NCI-H748 (cell line): ENCODE results near the gene TECPR1.
"Not testable (repeated sequence)": the region's sequence is repeated elsewhere in the genome, so short reads cannot be mapped to it uniquely, and the experiment has no call there.

Experiments
- DNase-seq: peaks from one replicate; lab custom pipeline; 2025; ENCODE audit not compliant: unreplicated experiment; lab: John Stamatoyannopoulos, UW

The TECPR1 gene

GRCh38 chr7:98227939-98228338, 24.1 kb downstream of the TECPR1 start:
- DNase-seq, result no peak

- no peak for DNase-seq
These were observed 26.0 kb downstream of the TECPR1 start for GRCh38 chr7:98225913-98226614.

- DNase-seq, result no peak
These were observed 27.3 kb downstream of the TECPR1 start for GRCh38 chr7:98224701-98225181.

- no peak for DNase-seq
These were observed 27.9 kb downstream of the TECPR1 start for GRCh38 chr7:98223898-98224700.

- no peak for DNase-seq
These were observed 28.6 kb downstream of the TECPR1 start for GRCh38 chr7:98223351-98223897.

- no peak for DNase-seq
These were observed 29.4 kb downstream of the TECPR1 start for GRCh38 chr7:98222533-98223195.

GRCh38 chr7:98221611-98222532, 30.2 kb downstream of the TECPR1 start:
- no peak for DNase-seq

- DNase-seq, result not testable (repeated sequence)
These were observed 32.6 kb downstream of the TECPR1 start for GRCh38 chr7:98219382-98219781.

- DNase-seq, result peak; percentile 20
These were observed 34.1 kb downstream of the TECPR1 start for GRCh38 chr7:98217623-98218582.

GRCh38 chr7:98216941-98217622, 35.0 kb downstream of the TECPR1 start:
- no peak for DNase-seq

GRCh38 chr7:98215561-98216495, 36.2 kb downstream of the TECPR1 start:
- peak; percentile 75 for DNase-seq

- DNase-seq, result no peak
These were observed 37.2 kb downstream of the TECPR1 start for GRCh38 chr7:98214811-98215321.

GRCh38 chr7:98213888-98214810, 37.9 kb downstream of the TECPR1 start:
- DNase-seq, result no peak

GRCh38 chr7:98213296-98213887, 38.6 kb downstream of the TECPR1 start:
- DNase-seq, result no peak

- DNase-seq, result no peak
These were observed 39.4 kb downstream of the TECPR1 start for GRCh38 chr7:98212532-98213041.
